Measurements from ENCODE around the gene ZC3H12C.

Gene ZC3H12C

GRCh38 chr11:110110854-110111253, 17.7 kb downstream of the ZC3H12C start:
- ATAC-seq (ENCODE audit: low read depth): no peak
- DNase-seq (ENCODE audit: low spot score): no peak
- H3K27me3 ChIP-seq (ENCODE audit: insufficient read depth, poor library complexity, severe bottlenecking): no peaks in the 10 kb centered on the region
- H3K36me3 ChIP-seq (ENCODE audit: low read depth): peaks cover 21% of the 10 kb centered on the region
- no peak overlapping the region for H3K27ac ChIP-seq (ENCODE audit: poor library complexity, severe bottlenecking)
- TF ChIP-seq, protein P1, sequence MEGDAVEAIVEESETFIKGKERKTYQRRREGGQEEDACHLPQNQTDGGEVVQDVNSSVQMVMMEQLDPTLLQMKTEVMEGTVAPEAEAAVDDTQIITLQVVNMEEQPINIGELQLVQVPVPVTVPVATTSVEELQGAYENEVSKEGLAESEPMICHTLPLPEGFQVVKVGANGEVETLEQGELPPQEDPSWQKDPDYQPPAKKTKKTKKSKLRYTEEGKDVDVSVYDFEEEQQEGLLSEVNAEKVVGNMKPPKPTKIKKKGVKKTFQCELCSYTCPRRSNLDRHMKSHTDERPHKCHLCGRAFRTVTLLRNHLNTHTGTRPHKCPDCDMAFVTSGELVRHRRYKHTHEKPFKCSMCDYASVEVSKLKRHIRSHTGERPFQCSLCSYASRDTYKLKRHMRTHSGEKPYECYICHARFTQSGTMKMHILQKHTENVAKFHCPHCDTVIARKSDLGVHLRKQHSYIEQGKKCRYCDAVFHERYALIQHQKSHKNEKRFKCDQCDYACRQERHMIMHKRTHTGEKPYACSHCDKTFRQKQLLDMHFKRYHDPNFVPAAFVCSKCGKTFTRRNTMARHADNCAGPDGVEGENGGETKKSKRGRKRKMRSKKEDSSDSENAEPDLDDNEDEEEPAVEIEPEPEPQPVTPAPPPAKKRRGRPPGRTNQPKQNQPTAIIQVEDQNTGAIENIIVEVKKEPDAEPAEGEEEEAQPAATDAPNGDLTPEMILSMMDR (IDR thresholded peaks at IDR 0.05; ENCODE audit: poor library complexity, severe bottlenecking): no peak
- no peak overlapping the region for H3K4me3 ChIP-seq (ENCODE audit: severe bottlenecking)
- peaks cover 4% of the 10 kb centered on the region for H3K9me3 ChIP-seq (ENCODE audit: severe bottlenecking)
- no peaks in the 10 kb centered on the region for H3K4me1 ChIP-seq (ENCODE audit: insufficient read depth, poor library complexity, severe bottlenecking)

DNA sequence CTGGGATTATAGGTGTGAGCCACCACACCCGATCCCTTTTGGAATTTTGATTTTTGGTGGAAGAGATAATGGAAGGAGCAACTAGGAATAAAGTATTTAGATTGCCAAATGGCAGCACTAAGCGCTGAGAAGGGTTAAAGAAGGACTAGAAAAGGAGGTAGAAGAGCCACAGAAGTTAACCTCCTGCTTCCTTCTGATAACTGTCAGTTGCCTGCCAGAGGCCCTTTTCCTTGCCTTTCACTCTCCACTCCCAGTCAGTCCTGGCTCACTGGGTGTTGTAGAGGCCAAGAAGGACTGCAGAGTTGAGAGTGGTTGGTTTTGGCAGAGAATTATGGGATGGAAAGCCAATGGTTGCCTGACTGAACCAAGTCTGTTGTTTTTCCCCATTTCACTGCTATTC, 19.3 kb downstream of the ZC3H12C start:
- H3K4me3 ChIP-seq (ENCODE audit: severe bottlenecking): no peak overlapping the region
- no peak for ATAC-seq (ENCODE audit: low read depth)

DNA sequence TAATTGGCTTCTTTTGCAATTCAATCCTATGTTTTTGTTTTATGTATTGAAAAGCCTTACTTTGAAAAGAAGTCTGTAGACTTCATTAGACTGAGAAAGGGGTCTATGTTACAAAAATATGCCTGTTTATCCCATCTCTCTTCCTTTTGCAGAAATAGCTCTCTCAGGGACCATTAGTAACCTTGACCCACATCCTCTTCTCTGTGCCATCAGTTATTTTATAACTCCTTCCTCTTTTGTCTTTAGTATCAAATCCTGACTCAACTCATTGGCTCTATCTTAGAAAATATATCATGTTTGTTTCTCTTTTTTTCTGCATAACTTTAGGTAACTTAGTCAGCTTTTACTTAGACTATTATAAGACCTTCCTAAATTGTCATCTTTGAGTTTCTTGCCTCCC, 20.3 kb downstream of the ZC3H12C start:
- Histone ChIP-seq H3K4me3 (ENCODE audit: severe bottlenecking) (no peak overlapping the region), H3K27ac (ENCODE audit: poor library complexity, severe bottlenecking) (no peak overlapping the region), H3K9me3 (ENCODE audit: severe bottlenecking) (no peaks in the 10 kb centered on the region), H3K36me3 (ENCODE audit: low read depth) (peaks cover 21% of the 10 kb centered on the region), H3K27me3 (ENCODE audit: insufficient read depth, poor library complexity, severe bottlenecking) (no peaks in the 10 kb centered on the region), H3K4me1 (ENCODE audit: insufficient read depth, poor library complexity, severe bottlenecking) (no peaks in the 10 kb centered on the region)
- ATAC-seq (ENCODE audit: low read depth): no peak
- TF ChIP-seq, protein P1 (IDR thresholded peaks at IDR 0.05; ENCODE audit: poor library complexity, severe bottlenecking): no peak
- no peak for DNase-seq (ENCODE audit: low spot score)

More for the DNA sequence above, 19.3 kb downstream of the ZC3H12C start:
- no peak overlapping the region for H3K27ac ChIP-seq (ENCODE audit: poor library complexity, severe bottlenecking)
- H3K9me3 ChIP-seq (ENCODE audit: severe bottlenecking): no peaks in the 10 kb centered on the region
- H3K36me3 ChIP-seq (ENCODE audit: low read depth): peaks cover 21% of the 10 kb centered on the region
- H3K4me1 ChIP-seq (ENCODE audit: insufficient read depth, poor library complexity, severe bottlenecking): no peaks in the 10 kb centered on the region
- DNase-seq (ENCODE audit: low spot score): no peak
- TF ChIP-seq, protein P1 (IDR thresholded peaks at IDR 0.05; ENCODE audit: poor library complexity, severe bottlenecking): no peak
- H3K27me3 ChIP-seq (ENCODE audit: insufficient read depth, poor library complexity, severe bottlenecking): no peaks in the 10 kb centered on the region

GRCh38 chr11:110113973-110114372, 20.8 kb downstream of the ZC3H12C start:
- no peak for DNase-seq (ENCODE audit: low spot score)
- no peak for ATAC-seq (ENCODE audit: low read depth)
- Histone ChIP-seq H3K4me3 (ENCODE audit: severe bottlenecking) (no peak overlapping the region), H3K4me1 (ENCODE audit: insufficient read depth, poor library complexity, severe bottlenecking) (no peaks in the 10 kb centered on the region), H3K27me3 (ENCODE audit: insufficient read depth, poor library complexity, severe bottlenecking) (no peaks in the 10 kb centered on the region), H3K36me3 (ENCODE audit: low read depth) (peaks cover 21% of the 10 kb centered on the region), H3K9me3 (ENCODE audit: severe bottlenecking) (no peaks in the 10 kb centered on the region), H3K27ac (ENCODE audit: poor library complexity, severe bottlenecking) (no peak overlapping the region)
- TF ChIP-seq, protein P1 (IDR thresholded peaks at IDR 0.05; ENCODE audit: poor library complexity, severe bottlenecking): no peak

DNA sequence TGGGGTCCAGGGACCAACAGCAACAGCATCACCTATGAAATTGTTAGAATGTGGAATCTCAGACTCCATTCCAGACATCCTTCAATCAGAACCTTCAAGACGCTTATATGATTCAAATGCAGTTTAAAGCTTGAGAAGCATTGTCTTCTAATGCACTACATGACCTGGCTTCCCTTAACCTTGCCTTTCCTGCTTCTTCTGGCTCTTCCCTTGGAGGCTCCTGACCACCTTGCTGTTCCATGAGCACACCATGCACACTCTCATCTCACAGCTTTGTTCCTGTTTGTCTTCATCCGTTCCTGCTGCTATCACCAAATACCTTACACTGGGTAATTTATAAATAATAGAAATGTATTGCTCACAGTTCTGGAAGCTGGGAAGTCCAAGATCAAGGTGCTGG, 26.1 kb downstream of the ZC3H12C start:
- Histone ChIP-seq H3K27me3 (ENCODE audit: insufficient read depth, poor library complexity, severe bottlenecking) (no peaks in the 10 kb centered on the region), H3K4me3 (ENCODE audit: severe bottlenecking) (no peak overlapping the region), H3K36me3 (ENCODE audit: low read depth) (peaks cover 16% of the 10 kb centered on the region), H3K27ac (ENCODE audit: poor library complexity, severe bottlenecking) (no peak overlapping the region), H3K4me1 (ENCODE audit: insufficient read depth, poor library complexity, severe bottlenecking) (peaks cover 11% of the 10 kb centered on the region), H3K9me3 (ENCODE audit: severe bottlenecking) (no peaks in the 10 kb centered on the region)
- ATAC-seq (ENCODE audit: low read depth) (no peak), DNase-seq (ENCODE audit: low spot score) (no peak)
- TF ChIP-seq, protein P1 (IDR thresholded peaks at IDR 0.05; ENCODE audit: poor library complexity, severe bottlenecking): no peak

All from RWPE2 (cell line).